NCI-H146 (cell line): ENCODE measurements around the gene HNRNPDL.
"Not testable (repeated sequence)": the region's sequence is repeated elsewhere in the genome, so short reads cannot be mapped to it uniquely, and the experiment has no call there.

Experiments
- DNase-seq: peaks from one replicate; lab custom pipeline; 2025; lab: John Stamatoyannopoulos, UW

The HNRNPDL gene

DNA sequence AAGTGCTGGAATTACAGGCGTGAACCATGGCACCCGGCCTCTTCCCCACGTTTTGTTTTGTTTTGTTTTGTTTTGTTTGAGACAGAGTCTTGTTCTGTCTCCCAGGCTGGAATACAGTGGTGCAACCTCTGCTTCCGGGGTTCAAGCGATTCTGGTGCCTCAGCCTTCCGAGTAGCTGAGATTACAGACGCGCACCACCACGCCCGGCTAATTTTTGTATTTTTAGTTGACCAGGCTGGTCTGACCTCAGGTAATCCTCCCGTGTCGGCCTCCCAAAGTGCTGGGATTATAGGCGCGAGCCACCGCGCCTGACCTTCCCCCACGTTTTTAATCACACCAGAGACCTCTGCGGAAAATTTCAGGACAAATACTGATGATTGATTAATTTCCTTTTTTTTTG is 2.3 kb upstream of the HNRNPDL start:
- no peak for DNase-seq

- DNase-seq = no peak
Observed at GRCh38 chr4:82431831-82432230, 1.6 kb upstream of the HNRNPDL start.

GRCh38 chr4:82430964-82431745 is 893 bp upstream of the HNRNPDL start:
- peak; percentile 78 for DNase-seq

DNA sequence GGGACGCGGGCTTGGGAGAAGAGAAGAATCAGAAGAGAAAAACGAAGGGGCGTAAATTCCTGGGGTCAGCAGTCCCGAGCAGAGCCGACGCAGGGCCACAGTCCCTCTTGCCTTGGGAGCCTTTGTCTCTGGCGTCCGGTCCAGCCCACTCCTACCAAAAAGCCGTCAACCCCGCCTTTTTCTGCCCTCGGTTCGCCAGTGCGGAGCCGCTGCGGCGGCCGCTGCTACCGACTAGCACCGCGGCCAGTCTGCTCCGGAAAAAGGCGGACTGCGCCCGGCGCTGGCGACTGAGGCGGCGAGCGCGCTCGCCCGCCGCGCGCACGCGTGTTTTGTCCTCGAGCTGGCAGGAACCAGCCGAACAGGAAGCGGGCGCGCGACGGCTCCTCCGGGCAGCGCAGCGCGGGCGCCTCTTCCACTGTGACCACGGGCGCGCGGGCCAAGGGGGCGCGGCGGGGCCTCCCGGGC is 502 bp downstream of the HNRNPDL start:
- DNase-seq = no peak

- DNase-seq = peak; percentile 91
Observed at GRCh38 chr4:82428969-82429727, 1.1 kb downstream of the HNRNPDL start.

GRCh38 chr4:82428526-82428968 is 1.7 kb downstream of the HNRNPDL start:
- no peak for DNase-seq

DNA sequence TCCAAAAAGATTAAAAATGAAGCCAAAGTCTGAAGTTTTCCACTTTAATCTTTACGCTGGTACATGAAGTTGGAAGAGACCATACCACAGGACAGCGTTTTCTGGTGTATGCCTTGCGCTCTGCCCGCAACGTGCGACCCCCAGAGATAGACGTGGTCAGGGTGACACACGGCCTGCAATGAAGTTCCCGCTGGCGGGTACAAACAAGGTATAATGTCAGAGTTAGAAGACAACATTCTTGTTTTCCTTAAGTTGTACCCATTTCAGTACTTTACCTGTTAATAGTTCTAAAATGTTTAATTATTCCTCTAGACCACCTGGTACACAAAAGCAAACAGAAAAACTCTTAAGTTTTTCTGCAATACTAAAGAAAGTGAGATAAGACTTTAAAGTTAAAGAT is 4.8 kb downstream of the HNRNPDL start:
- no peak for DNase-seq

DNA sequence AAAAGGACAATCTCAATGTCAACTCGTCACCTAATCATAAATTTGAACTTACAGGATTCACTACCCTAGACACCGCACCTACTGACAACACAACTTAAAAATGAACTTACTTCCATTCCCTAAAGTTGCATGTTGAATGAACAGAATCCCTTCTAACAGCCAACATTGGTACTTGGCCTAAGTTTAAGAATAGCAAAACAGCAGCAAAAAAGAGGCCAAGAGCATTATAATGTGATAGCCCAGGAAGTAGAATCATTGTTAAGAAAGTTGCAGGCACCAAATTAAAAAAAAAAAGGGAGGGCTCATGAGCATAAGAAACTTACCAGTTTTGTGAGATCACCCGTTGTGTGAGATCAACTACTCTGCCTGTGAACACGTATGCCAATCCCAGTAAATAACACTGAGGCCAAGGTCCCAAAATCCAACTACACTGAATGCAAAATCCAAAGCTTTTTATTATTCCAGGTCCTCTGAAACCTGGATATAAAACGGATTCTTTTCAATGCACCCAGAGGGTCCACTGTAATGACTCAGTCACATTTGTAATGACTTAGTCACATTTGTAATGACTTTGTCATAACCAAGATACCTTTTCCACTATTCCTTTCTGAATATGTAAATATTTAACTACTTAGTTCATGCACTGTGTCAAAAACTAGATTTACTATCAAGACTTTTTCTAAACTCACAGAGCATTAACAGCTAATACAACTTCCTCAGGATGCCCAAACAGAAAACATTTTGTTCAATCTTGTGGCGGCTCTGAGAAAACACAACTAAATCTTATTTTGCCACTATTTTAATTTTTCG is 6.8 kb downstream of the HNRNPDL start:
- DNase-seq = no peak

DNA sequence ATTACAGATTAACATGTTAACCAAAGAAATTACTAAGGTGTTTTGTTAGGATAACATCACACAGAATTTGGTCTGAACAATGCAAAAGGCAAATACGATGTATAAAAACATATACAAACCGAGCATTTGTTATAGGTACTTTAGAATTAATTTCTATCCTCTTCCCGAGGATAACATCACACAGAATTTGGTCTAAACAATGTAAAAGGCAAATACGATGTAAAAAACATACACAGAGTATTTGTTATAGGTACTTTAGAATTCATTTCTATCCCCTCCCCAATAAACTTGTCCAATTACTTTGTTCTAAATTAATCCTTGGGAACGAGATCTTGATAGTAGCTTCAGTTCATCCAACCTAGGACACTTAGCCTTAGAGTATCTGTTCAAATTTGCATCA is 7.6 kb downstream of the HNRNPDL start:
- DNase-seq = no peak

- DNase-seq = no peak
Observed at GRCh38 chr4:82421796-82422560, 8.3 kb downstream of the HNRNPDL start.

DNA sequence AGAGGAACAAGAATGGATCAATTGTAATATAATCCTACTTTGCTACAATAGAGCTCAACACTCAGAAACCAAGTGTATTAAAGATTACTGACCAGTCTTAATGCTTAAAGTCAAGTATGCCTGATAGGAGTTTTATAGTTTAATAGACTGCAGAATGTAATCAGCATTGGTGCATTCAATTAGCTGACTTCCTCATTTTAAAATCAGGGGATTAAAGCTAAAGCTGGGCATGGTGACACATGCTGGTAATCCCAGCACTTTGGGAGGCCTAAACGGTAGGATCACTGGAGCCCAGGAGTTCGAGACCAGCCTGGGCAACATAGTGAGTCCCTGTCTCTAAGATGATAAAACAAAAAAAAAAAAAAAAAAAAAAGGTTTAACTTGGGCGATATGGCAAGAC is 10.8 kb downstream of the HNRNPDL start:
- DNase-seq = no peak

- DNase-seq = peak; percentile 35
Observed at GRCh38 chr4:82415922-82416365, 14.3 kb downstream of the HNRNPDL start.

GRCh38 chr4:82415061-82415460 is 15.2 kb downstream of the HNRNPDL start:
- DNase-seq = not testable (repeated sequence)

DNA sequence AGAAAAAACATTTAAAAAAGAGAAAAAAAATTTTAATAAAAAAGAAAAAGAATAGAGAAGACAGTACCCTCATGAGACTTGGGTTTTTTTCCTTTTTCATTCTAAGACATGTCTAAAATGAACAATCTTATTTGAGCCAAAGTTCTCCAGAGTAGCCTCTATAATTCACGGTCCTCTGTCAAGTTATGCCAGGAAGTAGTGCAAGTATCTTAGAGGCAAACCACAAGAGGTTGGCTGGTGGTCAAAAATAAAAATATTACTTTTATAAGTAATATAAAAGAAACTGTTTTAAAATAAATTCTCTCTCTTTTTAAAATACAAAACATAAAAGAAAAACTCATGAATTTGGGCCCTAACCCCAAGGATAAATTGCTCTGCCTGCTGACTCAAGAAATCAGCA is 26.5 kb downstream of the HNRNPDL start:
- DNase-seq = no peak

GRCh38 chr4:82402196-82402775 is 28.0 kb downstream of the HNRNPDL start:
- no peak for DNase-seq

DNA sequence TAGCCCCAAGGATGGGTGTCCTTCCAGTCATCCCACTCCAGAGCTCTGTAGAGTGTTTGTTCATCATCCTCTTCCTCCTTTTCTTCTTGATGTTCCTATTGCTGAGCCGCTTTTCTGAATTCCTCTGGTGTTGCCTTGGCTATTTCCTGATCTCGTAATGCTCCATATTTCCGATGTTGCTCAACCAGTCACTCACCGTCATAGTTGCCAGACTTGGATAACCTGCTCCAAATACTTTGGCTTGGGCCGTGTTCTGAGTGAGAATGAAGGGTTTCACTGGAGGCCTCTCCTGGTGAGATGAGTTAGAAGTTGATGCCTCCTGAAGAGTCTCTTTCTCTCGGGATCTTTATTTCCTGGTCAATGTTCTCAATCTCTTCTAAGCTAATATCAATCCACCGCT is 28.7 kb downstream of the HNRNPDL start:
- no peak for DNase-seq

- DNase-seq = no peak
Observed at GRCh38 chr4:82398263-82398662, 32.0 kb downstream of the HNRNPDL start.

DNA sequence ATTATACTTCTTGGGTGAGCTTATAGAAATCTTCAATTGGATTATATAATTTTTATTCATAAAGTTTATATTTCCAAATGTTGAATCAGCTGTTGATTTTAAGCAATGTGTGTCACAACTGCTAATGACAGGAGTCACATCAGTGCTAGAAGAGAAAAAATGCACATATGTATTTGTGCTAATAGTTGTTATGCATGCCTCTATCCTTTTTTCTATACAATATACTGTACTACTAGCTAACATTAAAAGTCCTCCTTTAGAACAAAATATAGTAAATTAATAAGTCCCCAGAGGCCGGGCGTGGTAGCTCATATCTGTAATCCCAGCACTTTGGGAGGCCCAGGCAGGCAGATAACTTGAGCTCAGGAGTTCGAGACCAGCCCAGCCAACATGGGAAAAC is 32.7 kb downstream of the HNRNPDL start:
- DNase-seq = no peak

- DNase-seq = peak; percentile 61
Observed at GRCh38 chr4:82394896-82395295, 35.4 kb downstream of the HNRNPDL start.

GRCh38 chr4:82390061-82390460 is 40.2 kb downstream of the HNRNPDL start:
- DNase-seq = not testable (repeated sequence)

- DNase-seq = no peak
Observed at GRCh38 chr4:82388405-82388804, 41.9 kb downstream of the HNRNPDL start.
